Stomach smooth muscle (tissue), 2 donors: ENCODE measurements around the gene IRF8.

ENCODE experiments used
- H3K27ac ChIP-seq: one replicate; pipeline ENCODE4 v1.7.0; 2013; ENCODE audit warnings: mild to moderate bottlenecking, low read length, inconsistent platforms
- H3K27me3 ChIP-seq, 2 donors: one replicate each; pipeline ENCODE4 v1.7.0; 2013; ENCODE audit warnings: low read length in 2 of 2; ENCODE audit not compliant: insufficient read depth in 2 of 2, control insufficient read depth in 1 of 2
- H3K36me3 ChIP-seq, 2 donors: one replicate each; pipeline ENCODE4 v1.7.0; 2013; ENCODE audit warnings: low read length in 2 of 2; ENCODE audit not compliant: control insufficient read depth in 2 of 2, insufficient read depth in 2 of 2
- H3K4me1 ChIP-seq: one replicate; pipeline ENCODE4 v1.7.0; 2013; ENCODE audit warnings: low read length; ENCODE audit not compliant: control insufficient read depth, insufficient read depth
- H3K4me3 ChIP-seq, 2 donors: one replicate each; pipeline ENCODE4 v1.7.0; 2013; ENCODE audit warnings: low read length in 2 of 2
- H3K9ac ChIP-seq, 2 donors: one replicate each; pipeline ENCODE4 v1.7.0; 2013; ENCODE audit warnings: low read length in 2 of 2, mild to moderate bottlenecking in 1 of 2
- H3K9me3 ChIP-seq, 2 donors: one replicate each; pipeline ENCODE4 v1.7.0; 2013; ENCODE audit warnings: low read length in 2 of 2; ENCODE audit not compliant: control insufficient read depth in 2 of 2
- donor health status: healthy.
- donor health status: Pancreatic carcinoma.

Gene IRF8

DNA sequence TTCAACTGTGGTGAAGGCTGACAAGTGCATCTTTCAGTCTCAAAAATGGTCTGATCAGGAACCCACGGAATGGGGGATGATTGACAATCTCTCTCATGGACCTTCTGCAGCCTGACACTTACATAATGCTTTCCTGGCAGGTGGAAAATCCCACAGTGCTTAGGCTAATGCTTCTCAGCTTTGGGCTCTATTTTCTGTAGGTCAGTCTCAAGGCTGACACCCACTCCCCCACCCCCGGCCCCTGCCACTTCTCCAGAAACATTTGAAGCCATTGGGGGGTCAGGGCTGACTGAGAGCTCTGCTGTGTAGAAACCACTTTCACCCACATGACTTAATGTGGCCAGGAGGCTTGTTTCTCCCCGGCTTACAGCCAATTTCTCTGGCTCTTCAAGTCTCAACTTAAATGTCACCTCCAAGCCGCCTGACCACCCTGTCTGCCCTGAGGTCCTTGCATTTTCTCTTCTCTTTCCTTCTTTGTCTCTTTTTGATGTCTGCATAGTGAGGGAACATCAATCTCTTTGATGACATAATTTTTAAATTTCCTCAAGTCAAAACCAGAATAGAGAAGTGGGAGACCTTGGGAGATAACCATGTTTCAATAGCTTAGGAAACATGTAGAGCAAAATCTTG is 16.7 kb upstream of the IRF8 start:
- H3K36me3 ChIP-seq: no peaks in the 10 kb centered on the region
- no peak overlapping the region for H3K27ac ChIP-seq
- no peak overlapping the region for H3K4me3 ChIP-seq
- H3K4me1 ChIP-seq: no peaks in the 10 kb centered on the region
- peaks cover 5 to 16% of the 10 kb centered on the region in 2 donors for H3K27me3 ChIP-seq
- no peak overlapping the region for H3K9ac ChIP-seq
- no peaks in the 10 kb centered on the region for H3K9me3 ChIP-seq

DNA sequence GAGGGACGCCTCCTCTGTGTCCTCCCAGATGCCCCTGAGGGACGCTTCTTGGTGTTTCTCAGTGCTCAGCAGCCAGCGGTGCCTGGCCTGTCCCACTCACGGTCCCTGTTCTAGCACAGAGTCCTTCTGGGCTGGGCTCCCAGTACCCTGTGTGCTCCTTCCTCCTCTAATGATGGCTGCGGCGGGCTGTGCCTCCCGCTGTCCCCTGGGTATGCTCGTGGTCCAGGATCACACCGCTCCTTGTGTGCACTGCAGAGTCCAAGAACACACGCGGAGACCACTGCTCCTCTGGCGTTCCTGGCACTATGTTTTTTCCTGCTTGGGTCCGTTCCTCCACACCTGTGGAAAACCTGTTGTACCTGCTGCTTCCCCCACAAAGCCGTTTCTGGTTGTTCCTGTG is 15.1 kb upstream of the IRF8 start:
- Histone ChIP-seq H3K27me3 (peaks cover 5 to 16% of the 10 kb centered on the region in 2 donors), H3K9ac (no peak overlapping the region), H3K27ac (no peak overlapping the region), H3K9me3 (no peaks in the 10 kb centered on the region), H3K36me3 (no peaks in the 10 kb centered on the region), H3K4me1 (no peaks in the 10 kb centered on the region), H3K4me3 (no peak overlapping the region)

GRCh38 chr16:85884808-85885463 is 14.0 kb upstream of the IRF8 start:
- Histone ChIP-seq H3K9me3 (no peaks in the 10 kb centered on the region), H3K36me3 (no peaks in the 10 kb centered on the region), H3K27me3 (peaks cover 5 to 16% of the 10 kb centered on the region in 2 donors), H3K9ac (no peak overlapping the region), H3K4me3 (no peak overlapping the region), H3K27ac (no peak overlapping the region), H3K4me1 (no peaks in the 10 kb centered on the region)

- Histone ChIP-seq H3K27ac (no peak overlapping the region), H3K9ac (no peak overlapping the region), H3K9me3 (no peaks in the 10 kb centered on the region), H3K36me3 (no peaks in the 10 kb centered on the region), H3K4me3 (no peak overlapping the region), H3K27me3 (peaks cover 5 to 16% of the 10 kb centered on the region in 2 donors), H3K4me1 (no peaks in the 10 kb centered on the region)
Measured at GRCh38 chr16:85885537-85885936, 13.4 kb upstream of the IRF8 start.

- Histone ChIP-seq H3K4me3 (no peak overlapping the region), H3K9me3 (no peaks in the 10 kb centered on the region), H3K36me3 (no peaks in the 10 kb centered on the region), H3K4me1 (no peaks in the 10 kb centered on the region), H3K27ac (no peak overlapping the region), H3K27me3 (peaks cover 5 to 21% of the 10 kb centered on the region in 2 donors), H3K9ac (no peak overlapping the region)
Measured at GRCh38 chr16:85888405-85889331, 10.3 kb upstream of the IRF8 start.

GRCh38 chr16:85891033-85891775 is 7.8 kb upstream of the IRF8 start:
- Histone ChIP-seq H3K36me3 (no peaks in the 10 kb centered on the region), H3K9me3 (no peaks in the 10 kb centered on the region), H3K9ac (no peak overlapping the region), H3K4me1 (no peaks in the 10 kb centered on the region), H3K27me3 (peaks cover 5 to 13% of the 10 kb centered on the region in 2 donors), H3K4me3 (no peak overlapping the region), H3K27ac (no peak overlapping the region)

DNA sequence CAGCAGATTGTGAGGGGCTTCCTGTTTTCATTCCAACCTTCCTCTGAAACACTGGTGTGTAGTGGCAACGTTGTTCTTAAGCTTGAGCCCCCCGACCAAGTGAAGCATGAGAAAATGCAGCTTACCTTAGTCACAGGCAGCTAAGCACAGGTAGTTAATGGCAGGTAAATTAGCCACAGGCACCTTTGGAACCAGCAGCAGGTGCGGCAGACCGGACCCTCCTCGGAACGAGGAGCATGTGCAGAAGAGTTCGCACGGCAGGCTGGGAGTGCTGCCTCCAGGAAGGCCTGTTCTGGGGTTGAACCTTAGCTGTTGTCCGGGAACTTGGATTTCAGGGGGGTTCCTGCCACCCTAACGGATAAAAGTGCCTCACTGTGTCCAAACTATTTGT is 7.2 kb upstream of the IRF8 start:
- no peaks in the 10 kb centered on the region for H3K4me1 ChIP-seq
- H3K9me3 ChIP-seq: no peaks in the 10 kb centered on the region
- no peak overlapping the region for H3K27ac ChIP-seq
- peaks cover 5 to 12% of the 10 kb centered on the region in 2 donors for H3K27me3 ChIP-seq
- no peak overlapping the region for H3K4me3 ChIP-seq
- no peak overlapping the region for H3K9ac ChIP-seq
- H3K36me3 ChIP-seq: no peaks in the 10 kb centered on the region

DNA sequence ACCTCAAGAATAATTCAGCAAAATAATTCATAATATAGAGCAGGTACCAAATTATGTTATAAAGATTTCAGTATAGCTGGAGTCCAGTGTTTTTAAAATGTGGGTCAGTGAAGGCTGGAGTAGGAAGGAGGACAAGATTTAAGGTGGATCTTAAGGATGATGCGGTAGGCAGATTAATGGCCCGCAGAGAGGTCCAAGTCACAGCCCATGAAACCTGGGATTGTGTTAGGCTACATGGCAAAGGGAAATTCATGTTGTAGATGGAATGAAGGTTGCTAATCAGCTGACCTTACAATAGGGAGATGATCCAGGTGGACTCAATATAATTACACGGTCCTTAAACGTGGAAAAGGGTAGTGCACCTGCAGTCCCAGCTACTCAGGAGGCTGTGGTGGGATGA is 6.2 kb upstream of the IRF8 start:
- Histone ChIP-seq H3K27ac (no peak overlapping the region), H3K36me3 (no peaks in the 10 kb centered on the region), H3K27me3 (peaks cover 5 to 10% of the 10 kb centered on the region in 2 donors), H3K4me3 (no peak overlapping the region), H3K4me1 (no peaks in the 10 kb centered on the region), H3K9ac (no peak overlapping the region), H3K9me3 (no peaks in the 10 kb centered on the region)

- Histone ChIP-seq H3K9me3 (no peaks in the 10 kb centered on the region), H3K27me3 (peaks cover 5 to 11% of the 10 kb centered on the region in 2 donors), H3K4me3 (no peak overlapping the region), H3K4me1 (peaks cover 11% of the 10 kb centered on the region), H3K36me3 (no peaks in the 10 kb centered on the region), H3K27ac (no peak overlapping the region), H3K9ac (no peak overlapping the region)
Measured at GRCh38 chr16:85894266-85894665, 4.7 kb upstream of the IRF8 start.

GRCh38 chr16:85897382-85897781 is 1.6 kb upstream of the IRF8 start:
- Histone ChIP-seq H3K27me3 (peaks cover 11 to 13% of the 10 kb centered on the region in 2 donors), H3K4me1 (peaks cover 15% of the 10 kb centered on the region), H3K36me3 (no peaks in the 10 kb centered on the region), H3K9me3 (no peaks in the 10 kb centered on the region), H3K27ac (no peak overlapping the region), H3K4me3 (no peak overlapping the region), H3K9ac (no peak overlapping the region)
